HG02759 (cell line): Measurements from ENCODE around the gene RPGRIP1L.

ENCODE experiments used
- ATAC-seq: cut with Tn5 transposase; IDR thresholded peaks from one replicate; pipeline ENCODE4 v1.9.1; 2021; ENCODE audit warnings: mild to moderate bottlenecking, moderate library complexity; ENCODE audit not compliant: unreplicated experiment

The RPGRIP1L gene

GRCh38 chr16:53703590-53704444 lies at the start of gene RPGRIP1L, which contains the start of gene FTO:
Gene RPGRIP1L (minus strand): TSS chr16:53703859. CDS start chr16:53700723, 3,136 bp downstream.
Gene FTO (plus strand): TSS chr16:53704156.
- peak; percentile 98 for ATAC-seq

GRCh38 chr16:53753431-53753830 lies 49.8 kb upstream of the RPGRIP1L start:
- no peak for ATAC-seq

- ATAC-seq: no peak
These were observed 48.9 kb upstream of the RPGRIP1L start for GRCh38 chr16:53752560-53752959.

- ATAC-seq: peak; percentile 41
These were observed 42.2 kb upstream of the RPGRIP1L start for GRCh38 chr16:53745753-53746266.

DNA sequence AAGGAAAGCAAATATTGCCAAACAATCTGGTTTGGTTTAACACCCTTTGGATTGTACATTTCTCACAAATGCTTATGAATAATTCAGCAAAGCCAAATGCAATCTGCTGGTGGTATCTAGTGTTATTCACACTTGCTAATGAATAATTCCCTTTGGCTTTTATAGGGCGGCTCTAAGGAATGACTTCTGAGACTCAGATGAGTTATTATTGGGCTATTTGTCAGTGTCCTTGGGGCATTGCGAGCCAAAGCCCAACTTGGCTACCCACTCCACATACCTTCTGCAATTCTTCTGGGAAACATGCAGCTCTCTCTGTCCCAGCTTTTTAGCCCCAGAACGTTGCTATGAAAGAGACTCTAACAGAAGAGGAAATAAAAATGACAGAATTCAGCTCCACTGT lies 41.4 kb upstream of the RPGRIP1L start:
- ATAC-seq: no peak

- no peak for ATAC-seq
These were observed 40.8 kb upstream of the RPGRIP1L start for GRCh38 chr16:53744449-53744848.

GRCh38 chr16:53743149-53743566 lies 39.5 kb upstream of the RPGRIP1L start:
- ATAC-seq: peak; percentile 41

- ATAC-seq: no peak
These were observed 37.9 kb upstream of the RPGRIP1L start for GRCh38 chr16:53741546-53741945.

- ATAC-seq: no peak
These were observed 37.4 kb upstream of the RPGRIP1L start for GRCh38 chr16:53740933-53741531.

DNA sequence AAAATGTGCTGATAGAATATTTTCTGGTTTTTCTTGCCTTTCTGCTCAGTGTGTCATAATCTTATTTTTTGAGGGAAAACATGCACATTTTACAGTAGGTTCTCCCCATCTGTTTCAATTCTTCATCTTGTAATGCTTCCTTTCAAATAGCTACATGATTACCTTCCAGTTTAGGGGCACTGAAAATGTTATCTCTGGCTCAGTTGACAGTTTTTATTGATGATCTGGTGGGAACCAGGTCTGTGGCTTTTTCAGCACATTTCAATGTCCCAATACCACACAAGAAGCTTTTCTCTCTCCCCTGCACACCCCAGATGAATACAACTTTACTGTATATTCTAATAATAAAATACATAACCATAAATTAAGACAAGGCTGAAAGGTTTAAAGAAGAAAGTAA lies 36.8 kb upstream of the RPGRIP1L start:
- ATAC-seq: no peak

DNA sequence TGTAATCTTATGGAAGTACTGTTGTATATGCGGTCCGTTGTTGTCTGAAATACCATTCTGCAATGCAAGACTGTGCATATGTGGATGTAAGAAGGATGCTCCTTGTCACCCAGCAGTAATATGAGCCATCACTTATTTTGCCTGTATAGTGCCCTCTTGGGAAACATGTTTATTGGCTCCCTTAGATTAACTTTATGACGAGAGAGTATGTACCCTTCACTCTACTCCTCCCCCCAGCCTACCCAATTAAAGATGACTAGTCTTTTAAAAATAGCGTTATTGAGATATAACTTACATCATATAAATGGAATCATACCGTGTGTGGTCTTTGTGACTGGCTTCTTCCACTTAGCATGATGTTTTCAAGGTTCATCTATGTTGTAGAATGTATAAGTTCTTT lies 33.9 kb upstream of the RPGRIP1L start:
- ATAC-seq: no peak

DNA sequence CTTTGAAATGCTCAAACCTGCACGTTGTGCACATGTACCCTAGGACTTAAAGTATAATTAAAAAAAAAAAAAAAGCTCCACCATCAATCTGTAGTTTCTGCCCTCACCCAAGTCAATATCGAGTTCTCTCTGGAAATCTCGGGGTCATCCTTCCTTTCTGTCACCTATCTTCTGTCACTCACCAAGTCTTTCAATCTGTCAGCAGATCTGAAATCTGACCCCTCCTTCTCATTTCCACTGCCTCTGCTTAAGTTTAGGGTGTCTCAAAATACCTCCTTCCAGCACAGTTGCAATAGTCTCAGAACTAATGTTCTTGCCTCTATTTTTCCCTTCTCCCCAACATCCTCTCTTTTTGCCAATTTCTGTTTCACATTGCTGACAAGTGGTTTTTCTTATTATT lies 32.6 kb upstream of the RPGRIP1L start:
- no peak for ATAC-seq

GRCh38 chr16:53734908-53735307 lies 31.2 kb upstream of the RPGRIP1L start:
- no peak for ATAC-seq

- no peak for ATAC-seq
These were observed 28.8 kb upstream of the RPGRIP1L start for GRCh38 chr16:53732296-53732929.

DNA sequence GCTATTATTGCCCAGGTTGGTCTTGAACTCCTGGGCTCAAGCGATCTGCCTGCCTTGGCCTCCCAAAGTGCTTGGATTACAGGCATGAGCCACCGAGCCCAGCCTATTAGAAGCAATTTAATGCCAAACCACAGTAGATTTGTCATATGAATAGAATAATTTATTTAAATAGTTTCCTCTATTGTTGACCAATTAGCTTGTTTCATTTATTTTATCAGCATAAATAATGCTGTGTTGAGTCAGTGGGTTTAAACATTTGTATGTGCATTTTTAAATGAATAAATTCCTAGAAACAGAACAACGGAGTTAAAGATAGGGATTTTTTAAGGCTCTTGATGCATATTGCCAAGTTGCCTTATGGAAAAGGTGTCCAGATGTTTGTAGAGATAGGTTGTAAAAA lies 27.0 kb upstream of the RPGRIP1L start:
- ATAC-seq: no peak

DNA sequence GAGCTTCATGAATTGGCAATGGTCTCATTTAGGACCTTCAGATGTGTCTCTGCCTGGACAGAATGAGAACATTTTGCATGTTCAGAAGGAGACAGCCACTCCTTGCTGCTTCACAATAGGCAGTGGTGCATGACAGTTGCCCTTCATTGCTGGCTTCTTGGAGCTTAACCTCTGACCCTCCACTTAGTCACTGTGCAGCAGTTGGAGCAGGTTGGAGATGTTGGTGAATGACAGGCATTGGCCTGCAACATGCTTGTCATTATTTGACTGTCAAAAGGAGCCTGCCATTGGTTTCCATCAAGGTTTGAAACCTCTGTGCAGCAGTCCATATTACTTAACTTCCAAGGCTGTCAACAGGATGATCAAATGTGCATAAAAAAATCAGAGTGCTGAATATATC lies 23.0 kb upstream of the RPGRIP1L start:
- ATAC-seq: no peak

- no peak for ATAC-seq
These were observed 17.4 kb upstream of the RPGRIP1L start for GRCh38 chr16:53721017-53721416.

DNA sequence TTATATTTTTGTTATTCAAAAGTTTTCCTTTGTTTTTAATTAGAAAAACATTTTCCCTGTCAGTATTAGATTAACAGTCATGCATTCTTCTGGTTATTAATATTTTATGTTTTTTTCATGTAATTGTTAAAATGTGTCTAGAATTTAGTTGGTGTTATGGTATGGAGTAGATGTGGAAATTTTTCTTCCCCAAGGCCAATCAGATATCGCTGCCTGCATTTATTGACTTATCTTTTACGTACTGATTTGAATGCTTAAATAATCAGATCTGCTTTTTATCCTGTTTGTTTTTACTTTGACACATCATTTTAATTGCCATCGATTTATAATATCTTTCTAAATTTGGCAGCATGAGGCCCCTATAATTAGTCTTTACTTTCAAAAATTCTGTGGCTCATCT lies 13.9 kb upstream of the RPGRIP1L start:
- no peak for ATAC-seq

DNA sequence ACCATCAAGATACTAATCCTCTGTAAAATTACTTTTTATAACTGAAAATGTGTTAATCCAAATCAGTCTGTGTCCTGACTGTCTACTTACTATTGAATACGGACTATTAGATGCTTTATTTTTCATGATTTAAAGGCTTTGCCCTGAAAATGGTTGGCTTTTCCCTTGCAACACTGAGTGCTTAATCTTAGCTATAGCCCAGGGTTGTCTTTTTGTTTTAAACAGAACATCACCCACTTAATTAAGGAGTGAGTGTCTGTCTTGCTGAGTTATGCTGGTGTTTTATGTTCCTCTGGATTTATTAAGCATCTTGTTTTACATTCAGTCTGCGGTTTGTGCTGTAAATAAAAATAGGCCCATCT lies 11.3 kb upstream of the RPGRIP1L start:
- no peak for ATAC-seq

DNA sequence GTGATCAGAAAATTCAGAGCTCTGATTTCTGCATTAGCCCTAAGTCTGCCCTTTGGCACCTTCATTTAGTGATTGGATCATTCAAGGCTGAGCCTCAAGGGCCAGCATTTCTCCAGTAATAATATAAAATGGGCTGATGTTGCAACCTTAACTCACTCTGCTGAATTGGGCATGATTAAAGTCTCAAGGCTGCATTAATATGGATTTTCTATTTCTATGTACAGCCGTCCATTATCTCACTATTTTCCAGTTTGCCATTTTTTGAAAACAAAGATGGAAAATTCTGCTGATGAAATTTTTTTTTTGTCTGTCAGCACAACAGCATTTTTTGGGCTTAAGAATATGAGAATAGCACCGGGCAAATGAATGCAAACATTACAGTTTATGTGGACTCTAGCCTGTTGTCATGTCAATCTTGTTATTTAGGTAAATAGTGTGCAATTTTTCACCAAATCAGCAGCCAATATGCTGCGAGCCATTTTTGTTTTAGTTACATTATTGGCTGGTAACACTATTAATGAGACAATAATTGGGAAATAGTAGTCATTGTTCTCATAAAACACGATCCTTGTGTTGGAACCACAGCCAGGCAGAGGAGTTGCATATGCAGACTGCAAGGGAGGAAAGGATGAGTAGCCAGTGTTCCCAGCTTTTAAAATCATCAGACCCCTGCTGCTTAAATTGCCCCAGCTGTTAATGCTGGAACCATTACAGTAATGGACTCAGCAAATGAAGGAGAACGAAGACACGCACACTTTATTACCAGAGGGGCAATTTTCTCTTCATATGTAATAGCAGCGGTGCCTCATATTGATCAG lies 10.8 kb upstream of the RPGRIP1L start:
- no peak for ATAC-seq
